DND-41 (cell line): Measurements from ENCODE around the gene PTGES.

ENCODE experiments used
- CTCF ChIP-seq: IDR thresholded peaks from 2 replicates; pipeline ENCODE4 v1.5.1; 2012; ENCODE audit warnings: borderline replicate concordance, low read length, moderate library complexity, mild to moderate bottlenecking; ENCODE audit not compliant: poor library complexity, severe bottlenecking; ENCODE audit errors: extremely low read depth
- EZH2 ChIP-seq: IDR thresholded peaks from 3 replicates; pipeline ENCODE4 v1.6.1; 2012; ENCODE audit warnings: borderline replicate concordance, low read depth, mild to moderate bottlenecking, moderate library complexity, low read length, inconsistent platforms; ENCODE audit not compliant: severe bottlenecking

GRCh38 chr9:129732100-129732499 is 20.7 kb downstream of the PTGES start:
- TF ChIP-seq CTCF: no peak
- no peak for TF ChIP-seq EZH2
